Spleen (tissue), 11 donors: ENCODE data around the gene NXNL2. TPM values are rescaled to one million over a fixed set of nuclear protein-coding genes. Genes with fewer than 3 reads are reported as not detected.

ENCODE experiments used
- DNase-seq: peaks from one replicate; pipeline ENCODE4 v3.0.0-alpha.2; 2020
- H3K27ac ChIP-seq, 8 donors: fragments of 200-600 bp; sonication (generic) in 7 of 8; 1 replicate in 4 of 8; 2 replicates in 4 of 8; pipeline versions ENCODE4 v1.5.0 to v1.8.0; 2016 to 2021; ENCODE audit warnings: inconsistent platforms in 4 of 8, mild to moderate bottlenecking in 4 of 8, moderate library complexity in 1 of 8
- H3K27me3 ChIP-seq, 7 donors: fragments of 200-600 bp; sonication (generic) in 6 of 7; replicated peaks in 1 of 7; 1 replicate in 4 of 7; 2 replicates in 3 of 7; pipeline versions ENCODE4 v1.5.0 to v1.8.0; 2016 to 2021; ENCODE audit warnings: inconsistent platforms in 3 of 7, mild to moderate bottlenecking in 1 of 7
- H3K36me3 ChIP-seq, 6 donors: fragments of 200-600 bp; sonication (generic) in 5 of 6; 1 replicate in 4 of 6; 2 replicates in 2 of 6; pipeline versions ENCODE4 v1.5.0 to v1.8.0; 2016 to 2021; ENCODE audit warnings: inconsistent platforms in 2 of 6
- H3K4me1 ChIP-seq, 6 donors: fragments of 200-600 bp; sonication (generic) in 5 of 6; 1 replicate in 3 of 6; 2 replicates in 3 of 6; pipeline versions ENCODE4 v1.5.0 to v1.8.0; 2016 to 2021; ENCODE audit warnings: inconsistent platforms in 3 of 6
- H3K4me3 ChIP-seq, 8 donors: fragments of 200-600 bp; sonication (generic) in 7 of 8; 1 replicate in 4 of 8; 2 replicates in 4 of 8; pipeline versions ENCODE4 v1.5.0 to v1.8.0; 2016 to 2021; ENCODE audit warnings: inconsistent platforms in 4 of 8, mild to moderate bottlenecking in 4 of 8, moderate library complexity in 2 of 8
- H3K9me3 ChIP-seq, 8 donors: fragments of 200-600 bp; sonication (generic) in 7 of 8; 1 replicate in 4 of 8; 2 replicates in 4 of 8; pipeline versions ENCODE4 v1.5.0 to v1.8.0; 2016 to 2021; ENCODE audit warnings: inconsistent platforms in 4 of 8
- CTCF ChIP-seq, 11 experiments: fragments of 200-600 bp in 7 of 11; fragments of 450-650 bp in 4 of 11; sonication (generic) in 4 of 11; IDR thresholded peaks in 8 of 11; conservative IDR thresholded peaks in 3 of 11; 1 replicate in 7 of 11; 2 replicates in 4 of 11; pipeline versions ENCODE4 v1.4.0 to v1.8.0; 2016 to 2021; ENCODE audit warnings: antibody characterized with exemption in 11 of 11, inconsistent platforms in 4 of 11, mild to moderate bottlenecking in 1 of 11
- POLR2A ChIP-seq, 3 donors: fragments of 450-650 bp; IDR thresholded peaks; one replicate each; pipeline ENCODE4 v1.5.1; 2017; ENCODE audit warnings: antibody characterized with exemption in 3 of 3, mild to moderate bottlenecking in 1 of 3
- POLR2AphosphoS5 ChIP-seq, 3 donors: sonication (generic); formaldehyde crosslinking; IDR thresholded peaks; one replicate each; pipeline ENCODE4 v1.5.1; 2017; ENCODE audit warnings: antibody characterized with exemption in 3 of 3
- WGBS, 5 donors: extraction: QIAGEN DNeasy Blood & Tissue Kit in 3 of 5; methylation state at CpG; one replicate each; pipeline versions ENCODE4 v1.1.5 to v1.1.7; 2013 to 2018; 5-methylcytosine and 5-hydroxymethylcytosine counted together
- intact Hi-C: fragments of 100-400 bp; cut with DNase I; formaldehyde crosslinking; loops from one replicate; pipeline ENCODE4 v1.15.0; 2023; ENCODE audit warnings: low total_unique reads
- polyA plus RNA-seq, 3 donors: library from polyadenylated mRNA; stranded (reverse); fragments of 200-250 nt; gene quantifications; one replicate each; pipeline ENCODE4 v1.2.1, GENCODE V29; 2013
- total RNA-seq, 7 donors: library from RNA; depleted of rRNA in 3 of 7; stranded (reverse); fragments of >200 nt in 3 of 7; fragmentation: NEBNext Ultra II Directional in 4 of 7; extraction: Animal tissue kit (Norgen Biotek cat#: 25700) in 4 of 7; gene quantifications; one replicate each; pipeline versions ENCODE4 v1.1.0 to v1.2.1, GENCODE V29; 2016 to 2021
- donor health status: healthy with polysubstance abuse.
- donor health status: DM: no; HTN: no; CAD: no; lungs with moderate emphysema.
- donor health status: DM: no; HTN: no; CAD: no.
- donor health status: Bipolar disorder and iron deficiency.
- donor health status: healthy.
- donor health status: DM: no; HTN: no; CAD: no.
- donor health status: DM: yes; HTN: yes; CAD: no.

The NXNL2 gene
- total and polyA plus RNA-seq, 10 donors: 0.22 to 0.94 (median 0.29) TPM; not detected in 5

GRCh38 chr9:88531920-88532698 is 2.9 kb upstream of the NXNL2 start:
- Histone ChIP-seq H3K9me3 (no peaks in the 10 kb centered on the region), H3K27ac (no peak overlapping the region), H3K27me3 (peaks cover 0 to 67% (median 32%) of the 10 kb centered on the region in 7 donors), H3K4me3 (peak overlapping the region in 1 of 8 donors; percentile 6), H3K4me1 (peaks cover 0 to 62% (median 23%) of the 10 kb centered on the region in 6 donors), H3K36me3 (no peaks in the 10 kb centered on the region)
- TF ChIP-seq POLR2A (IDR thresholded peaks at IDR 0.05) (no peak), POLR2AphosphoS5 (IDR thresholded peaks at IDR 0.05) (no peak), CTCF (IDR thresholded peaks at IDR 0.05 in 8 of 11, conservative IDR thresholded peaks at IDR 0.05 in 3 of 11) (no peak)
- intact Hi-C loops: no loop called here
- 24 to 36% (median 28%) methylated on average over 31 of the region's 31 CpGs for WGBS, 5 donors
- peak; percentile 74 for DNase-seq

- Histone ChIP-seq H3K9me3 (no peaks in the 10 kb centered on the region), H3K4me1 (peaks cover 0 to 67% (median 27%) of the 10 kb centered on the region in 6 donors), H3K27ac (peak overlapping the region in 6 of 8 donors; percentile 20 to 77 (median 54)), H3K27me3 (peaks cover 0 to 86% (median 32%) of the 10 kb centered on the region in 7 donors), H3K4me3 (peak overlapping the region in 5 of 8 donors; percentile 0 to 67 (median 46)), H3K36me3 (no peaks in the 10 kb centered on the region)
- TF ChIP-seq POLR2A (IDR thresholded peaks at IDR 0.05): no peak
- peak in 1 of 3 donors; percentile 19 for TF ChIP-seq POLR2AphosphoS5 (IDR thresholded peaks at IDR 0.05)
- peak; percentile 80 for DNase-seq
- intact Hi-C loops: no loop called here
- WGBS, 5 donors: 3 to 7% (median 4%) methylated on average over 36 to 41 of the region's 41 CpGs
Measured at GRCh38 chr9:88533951-88534455, 975 bp upstream of the NXNL2 start.

- TF ChIP-seq POLR2AphosphoS5 (IDR thresholded peaks at IDR 0.05) (no peak), POLR2A (IDR thresholded peaks at IDR 0.05) (no peak), CTCF (IDR thresholded peaks at IDR 0.05 in 8 of 11, conservative IDR thresholded peaks at IDR 0.05 in 3 of 11) (no peak)
- peak; percentile 86 for DNase-seq
- 2 to 9% (median 7%) methylated on average over 29 to 75 of the region's 75 CpGs for WGBS, 5 donors
- peaks cover 0 to 96% (median 32%) of the 10 kb centered on the region in 7 donors for H3K27me3 ChIP-seq
- peak overlapping the region; percentile 14 to 67 (median 41) for H3K4me3 ChIP-seq
- intact Hi-C loops: no loop called here
- no peaks in the 10 kb centered on the region for H3K9me3 ChIP-seq
- H3K4me1 ChIP-seq: peaks cover 0 to 67% (median 26%) of the 10 kb centered on the region in 6 donors
- peak overlapping the region in 4 of 8 donors; percentile 33 to 77 (median 72) for H3K27ac ChIP-seq
- no peaks in the 10 kb centered on the region for H3K36me3 ChIP-seq
Measured at GRCh38 chr9:88535226-88536022, 446 bp downstream of the NXNL2 start.

- Histone ChIP-seq H3K9me3 (no peaks in the 10 kb centered on the region), H3K27me3 (peaks cover 0 to 91% (median 32%) of the 10 kb centered on the region in 7 donors), H3K4me3 (peak overlapping the region in 6 of 8 donors; percentile 27 to 67 (median 44)), H3K27ac (peak overlapping the region in 1 of 8 donors; percentile 71), H3K36me3 (no peaks in the 10 kb centered on the region), H3K4me1 (peaks cover 0 to 61% (median 23%) of the 10 kb centered on the region in 6 donors)
- no peak for TF ChIP-seq POLR2A (IDR thresholded peaks at IDR 0.05)
- no peak for TF ChIP-seq POLR2AphosphoS5 (IDR thresholded peaks at IDR 0.05)
- intact Hi-C loops: no loop called here
- 13 to 50% (median 25%) methylated on average over 7 to 18 of the region's 18 CpGs for WGBS, 5 donors
- peak; percentile 72 for DNase-seq
Measured at GRCh38 chr9:88536023-88536324, 996 bp downstream of the NXNL2 start.
